WTC11 (cell line): ENCODE results near the gene WNK1. TPM values are rescaled to one million over a fixed set of nuclear protein-coding genes. Genes with fewer than 3 reads are reported as not detected.

ENCODE experiments used
- ATAC-seq: fragments of 200-7000 bp; cut with Tn5 transposase; 2 replicates; pipeline ENCODE4 v1.10.0; 2021; ENCODE audit warnings: mild to moderate bottlenecking, moderate library complexity
- CTCF ChIA-PET: fragments of 300-600 bp; sonication (Branson Sonifier 250); formaldehyde crosslinking; loops from one replicate; lab custom pipeline; 2021; ENCODE audit warnings: antibody characterized with exemption; lab: Charles Lee
- POLR2A ChIA-PET: fragments of 350-600 bp; sonication (Branson Sonifier 250); formaldehyde crosslinking; loops from one replicate; lab custom pipeline; 2021; ENCODE audit warnings: antibody characterized with exemption; lab: Charles Lee
- DNase-seq: peaks from one replicate; pipeline ENCODE4 v3.0.0; 2021; ENCODE audit warnings: low spot score
- H3K27ac Mint-ChIP-seq: 2 replicates; pipeline ENCODE4 v1.8.0; 2021; ENCODE audit warnings: mixed read lengths
- H3K27me3 Mint-ChIP-seq: 2 replicates; pipeline ENCODE4 v1.8.0; 2021; ENCODE audit warnings: low read depth, mild to moderate bottlenecking, moderate library complexity, mixed read lengths
- H3K36me3 Mint-ChIP-seq: 2 replicates; pipeline ENCODE4 v1.8.0; 2021; ENCODE audit warnings: mixed read lengths
- H3K4me1 Mint-ChIP-seq: 2 replicates; pipeline ENCODE4 v1.8.0; 2022; ENCODE audit warnings: mixed read lengths
- H3K4me3 Mint-ChIP-seq: 2 replicates; pipeline ENCODE4 v1.8.0; 2021; ENCODE audit warnings: mild to moderate bottlenecking, moderate library complexity, mixed read lengths
- H3K9me3 Mint-ChIP-seq: 2 replicates; pipeline ENCODE4 v1.8.0; 2021; ENCODE audit warnings: mixed read lengths
- ATF1 ChIP-seq: sonication (generic); formaldehyde crosslinking; IDR thresholded peaks from 2 replicates; pipeline ENCODE4 v1.8.1; 2023; ENCODE audit warnings: mild to moderate bottlenecking, moderate library complexity, missing genetic modification reagents
- CREB1 ChIP-seq: sonication (generic); formaldehyde crosslinking; IDR thresholded peaks from 2 replicates; pipeline ENCODE4 v1.8.0; 2023; ENCODE audit warnings: mild to moderate bottlenecking, missing genetic modification reagents
- CREM ChIP-seq: sonication (generic); formaldehyde crosslinking; IDR thresholded peaks from 2 replicates; pipeline ENCODE4 v1.8.1; 2022; ENCODE audit warnings: mild to moderate bottlenecking, missing genetic modification reagents, moderate library complexity
- ELF4 ChIP-seq: sonication (generic); formaldehyde crosslinking; IDR thresholded peaks from 2 replicates; pipeline ENCODE4 v1.8.1; 2022; ENCODE audit warnings: low read depth, mild to moderate bottlenecking, moderate library complexity, missing genetic modification reagents
- ESRRA ChIP-seq: sonication (generic); formaldehyde crosslinking; IDR thresholded peaks from 2 replicates; pipeline ENCODE4 v1.8.1; 2022; ENCODE audit warnings: mild to moderate bottlenecking, missing genetic modification reagents, borderline replicate concordance
- ETV6 ChIP-seq: sonication (generic); formaldehyde crosslinking; IDR thresholded peaks from 2 replicates; pipeline ENCODE4 v1.8.1; 2022; ENCODE audit warnings: mild to moderate bottlenecking, missing genetic modification reagents
- FOXK1 ChIP-seq: sonication (generic); formaldehyde crosslinking; IDR thresholded peaks from 2 replicates; pipeline ENCODE4 v1.8.0; 2022; ENCODE audit warnings: mild to moderate bottlenecking, moderate library complexity, missing genetic modification reagents
- JUN ChIP-seq: sonication (generic); formaldehyde crosslinking; IDR thresholded peaks from 2 replicates; pipeline ENCODE4 v1.8.0; 2023; ENCODE audit warnings: mild to moderate bottlenecking, missing genetic modification reagents
- KAT7 ChIP-seq: sonication (generic); formaldehyde crosslinking; IDR thresholded peaks from 2 replicates; pipeline ENCODE4 v1.8.1; 2023; ENCODE audit warnings: missing genetic modification reagents, mild to moderate bottlenecking, borderline replicate concordance
- NFYB ChIP-seq: sonication (generic); formaldehyde crosslinking; conservative IDR thresholded peaks from 2 replicates; pipeline ENCODE4 v1.8.0; 2022; ENCODE audit warnings: low read depth, missing genetic modification reagents
- SMAD4 ChIP-seq: sonication (generic); formaldehyde crosslinking; IDR thresholded peaks from 2 replicates; pipeline ENCODE4 v1.8.0; 2022; ENCODE audit warnings: mild to moderate bottlenecking, missing genetic modification reagents
- SOX15 ChIP-seq: fragments of 250-450 bp; sonication (Bioruptor Pico); IDR thresholded peaks from 2 replicates; pipeline ENCODE4 v1.9.0; 2021; ENCODE audit warnings: mild to moderate bottlenecking
- TCF7 ChIP-seq: sonication (generic); formaldehyde crosslinking; IDR thresholded peaks from 2 replicates; pipeline ENCODE4 v1.8.0; 2022; ENCODE audit warnings: mild to moderate bottlenecking, low read depth, missing genetic modification reagents, moderate library complexity
- TEAD1 ChIP-seq: sonication (generic); formaldehyde crosslinking; IDR thresholded peaks from 2 replicates; pipeline ENCODE4 v1.8.0; 2022; ENCODE audit warnings: mild to moderate bottlenecking, missing genetic modification reagents
- ZBTB21 ChIP-seq: sonication (generic); formaldehyde crosslinking; IDR thresholded peaks from 2 replicates; pipeline ENCODE4 v1.8.1; 2023; ENCODE audit warnings: mild to moderate bottlenecking, missing genetic modification reagents, borderline replicate concordance
- total RNA-seq: library from RNA; stranded (reverse); gene quantifications from 3 replicates; pipeline ENCODE4 v1.2.3, GENCODE V29; 2021
- TF ChIP-seq, protein P1 (sequence below): sonication (generic); formaldehyde crosslinking; IDR thresholded peaks from 2 replicates; pipeline ENCODE4 v1.8.1; 2022; ENCODE audit warnings: low read depth, mild to moderate bottlenecking, moderate library complexity, missing genetic modification reagents, borderline replicate concordance
- TF ChIP-seq, protein P2 (sequence below): sonication (generic); formaldehyde crosslinking; IDR thresholded peaks from 2 replicates; pipeline ENCODE4 v1.8.1; 2023; ENCODE audit warnings: mild to moderate bottlenecking, missing genetic modification reagents, borderline replicate concordance
- TF ChIP-seq, protein P3 (sequence below): sonication (generic); formaldehyde crosslinking; IDR thresholded peaks from 2 replicates; pipeline ENCODE4 v1.8.0; 2022; ENCODE audit warnings: mild to moderate bottlenecking, missing genetic modification reagents
- TF ChIP-seq, protein P4 (sequence below): fragments of 250-450 bp; sonication (Bioruptor Pico); IDR thresholded peaks from 2 replicates; pipeline ENCODE4 v1.8.0; 2021; ENCODE audit warnings: mild to moderate bottlenecking
- TF ChIP-seq, protein P5 (sequence below): fragments of 200-600 bp; IDR thresholded peaks from 2 replicates; pipeline ENCODE4 v1.8.0; 2022; ENCODE audit warnings: antibody characterized with exemption

WNK1 gene
- total RNA-seq, 1 experiment from 2014 or later: 118 TPM

DNA sequence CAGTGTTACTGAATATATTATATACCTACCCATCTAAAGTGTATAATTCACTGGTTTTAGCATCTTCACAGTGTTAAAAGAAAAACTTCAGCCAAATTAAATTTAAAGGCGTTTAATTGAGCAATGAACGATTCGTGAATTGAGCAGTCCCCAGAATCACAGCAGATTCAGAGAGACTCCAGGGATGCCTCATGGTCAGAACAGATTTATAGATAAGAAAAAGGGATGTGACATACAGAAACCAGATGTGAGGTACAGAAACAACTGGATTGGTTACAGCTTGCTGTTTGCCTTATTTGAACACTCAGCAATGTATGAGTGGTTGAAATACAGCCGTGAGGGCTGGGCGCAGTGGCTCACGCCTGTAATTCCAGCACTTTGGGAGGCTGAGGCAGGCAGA is 84.6 kb downstream of the WNK1 start:
- no peak overlapping the region for H3K4me3 Mint-ChIP-seq
- POLR2A ChIA-PET: no interaction called here
- TF ChIP-seq SMAD4 (CRISPR knock-in tag) (no peak), TCF7 (CRISPR knock-in tag) (no peak), KAT7 (CRISPR knock-in tag) (no peak), ATF1 (CRISPR knock-in tag) (no peak), FOXK1 (no peak), ELF4 (CRISPR knock-in tag) (no peak), ETV6 (CRISPR knock-in tag) (no peak), TEAD1 (CRISPR knock-in tag) (no peak), CREM (CRISPR knock-in tag) (no peak), ZBTB21 (CRISPR knock-in tag) (no peak), JUN (no peak), NFYB (CRISPR knock-in tag) (no peak), SOX15 (no peak), CREB1 (CRISPR knock-in tag) (no peak), ESRRA (CRISPR knock-in tag) (no peak)
- TF ChIP-seq, protein P1, sequence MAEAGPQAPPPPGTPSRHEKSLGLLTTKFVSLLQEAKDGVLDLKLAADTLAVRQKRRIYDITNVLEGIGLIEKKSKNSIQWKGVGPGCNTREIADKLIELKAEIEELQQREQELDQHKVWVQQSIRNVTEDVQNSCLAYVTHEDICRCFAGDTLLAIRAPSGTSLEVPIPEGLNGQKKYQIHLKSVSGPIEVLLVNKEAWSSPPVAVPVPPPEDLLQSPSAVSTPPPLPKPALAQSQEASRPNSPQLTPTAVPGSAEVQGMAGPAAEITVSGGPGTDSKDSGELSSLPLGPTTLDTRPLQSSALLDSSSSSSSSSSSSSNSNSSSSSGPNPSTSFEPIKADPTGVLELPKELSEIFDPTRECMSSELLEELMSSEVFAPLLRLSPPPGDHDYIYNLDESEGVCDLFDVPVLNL (CRISPR knock-in tag): no peak
- TF ChIP-seq, protein P2, sequence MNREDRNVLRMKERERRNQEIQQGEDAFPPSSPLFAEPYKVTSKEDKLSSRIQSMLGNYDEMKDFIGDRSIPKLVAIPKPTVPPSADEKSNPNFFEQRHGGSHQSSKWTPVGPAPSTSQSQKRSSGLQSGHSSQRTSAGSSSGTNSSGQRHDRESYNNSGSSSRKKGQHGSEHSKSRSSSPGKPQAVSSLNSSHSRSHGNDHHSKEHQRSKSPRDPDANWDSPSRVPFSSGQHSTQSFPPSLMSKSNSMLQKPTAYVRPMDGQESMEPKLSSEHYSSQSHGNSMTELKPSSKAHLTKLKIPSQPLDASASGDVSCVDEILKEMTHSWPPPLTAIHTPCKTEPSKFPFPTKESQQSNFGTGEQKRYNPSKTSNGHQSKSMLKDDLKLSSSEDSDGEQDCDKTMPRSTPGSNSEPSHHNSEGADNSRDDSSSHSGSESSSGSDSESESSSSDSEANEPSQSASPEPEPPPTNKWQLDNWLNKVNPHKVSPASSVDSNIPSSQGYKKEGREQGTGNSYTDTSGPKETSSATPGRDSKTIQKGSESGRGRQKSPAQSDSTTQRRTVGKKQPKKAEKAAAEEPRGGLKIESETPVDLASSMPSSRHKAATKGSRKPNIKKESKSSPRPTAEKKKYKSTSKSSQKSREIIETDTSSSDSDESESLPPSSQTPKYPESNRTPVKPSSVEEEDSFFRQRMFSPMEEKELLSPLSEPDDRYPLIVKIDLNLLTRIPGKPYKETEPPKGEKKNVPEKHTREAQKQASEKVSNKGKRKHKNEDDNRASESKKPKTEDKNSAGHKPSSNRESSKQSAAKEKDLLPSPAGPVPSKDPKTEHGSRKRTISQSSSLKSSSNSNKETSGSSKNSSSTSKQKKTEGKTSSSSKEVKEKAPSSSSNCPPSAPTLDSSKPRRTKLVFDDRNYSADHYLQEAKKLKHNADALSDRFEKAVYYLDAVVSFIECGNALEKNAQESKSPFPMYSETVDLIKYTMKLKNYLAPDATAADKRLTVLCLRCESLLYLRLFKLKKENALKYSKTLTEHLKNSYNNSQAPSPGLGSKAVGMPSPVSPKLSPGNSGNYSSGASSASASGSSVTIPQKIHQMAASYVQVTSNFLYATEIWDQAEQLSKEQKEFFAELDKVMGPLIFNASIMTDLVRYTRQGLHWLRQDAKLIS: no peak
- TF ChIP-seq, protein P3, sequence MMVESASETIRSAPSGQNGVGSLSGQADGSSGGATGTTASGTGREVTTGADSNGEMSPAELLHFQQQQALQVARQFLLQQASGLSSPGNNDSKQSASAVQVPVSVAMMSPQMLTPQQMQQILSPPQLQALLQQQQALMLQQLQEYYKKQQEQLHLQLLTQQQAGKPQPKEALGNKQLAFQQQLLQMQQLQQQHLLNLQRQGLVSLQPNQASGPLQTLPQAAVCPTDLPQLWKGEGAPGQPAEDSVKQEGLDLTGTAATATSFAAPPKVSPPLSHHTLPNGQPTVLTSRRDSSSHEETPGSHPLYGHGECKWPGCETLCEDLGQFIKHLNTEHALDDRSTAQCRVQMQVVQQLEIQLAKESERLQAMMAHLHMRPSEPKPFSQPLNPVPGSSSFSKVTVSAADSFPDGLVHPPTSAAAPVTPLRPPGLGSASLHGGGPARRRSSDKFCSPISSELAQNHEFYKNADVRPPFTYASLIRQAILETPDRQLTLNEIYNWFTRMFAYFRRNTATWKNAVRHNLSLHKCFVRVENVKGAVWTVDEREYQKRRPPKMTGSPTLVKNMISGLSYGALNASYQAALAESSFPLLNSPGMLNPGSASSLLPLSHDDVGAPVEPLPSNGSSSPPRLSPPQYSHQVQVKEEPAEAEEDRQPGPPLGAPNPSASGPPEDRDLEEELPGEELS: no peak
- TF ChIP-seq, protein P4, sequence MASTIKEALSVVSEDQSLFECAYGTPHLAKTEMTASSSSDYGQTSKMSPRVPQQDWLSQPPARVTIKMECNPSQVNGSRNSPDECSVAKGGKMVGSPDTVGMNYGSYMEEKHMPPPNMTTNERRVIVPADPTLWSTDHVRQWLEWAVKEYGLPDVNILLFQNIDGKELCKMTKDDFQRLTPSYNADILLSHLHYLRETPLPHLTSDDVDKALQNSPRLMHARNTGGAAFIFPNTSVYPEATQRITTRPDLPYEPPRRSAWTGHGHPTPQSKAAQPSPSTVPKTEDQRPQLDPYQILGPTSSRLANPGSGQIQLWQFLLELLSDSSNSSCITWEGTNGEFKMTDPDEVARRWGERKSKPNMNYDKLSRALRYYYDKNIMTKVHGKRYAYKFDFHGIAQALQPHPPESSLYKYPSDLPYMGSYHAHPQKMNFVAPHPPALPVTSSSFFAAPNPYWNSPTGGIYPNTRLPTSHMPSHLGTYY (CRISPR knock-in tag): no peak
- TF ChIP-seq, protein P5, sequence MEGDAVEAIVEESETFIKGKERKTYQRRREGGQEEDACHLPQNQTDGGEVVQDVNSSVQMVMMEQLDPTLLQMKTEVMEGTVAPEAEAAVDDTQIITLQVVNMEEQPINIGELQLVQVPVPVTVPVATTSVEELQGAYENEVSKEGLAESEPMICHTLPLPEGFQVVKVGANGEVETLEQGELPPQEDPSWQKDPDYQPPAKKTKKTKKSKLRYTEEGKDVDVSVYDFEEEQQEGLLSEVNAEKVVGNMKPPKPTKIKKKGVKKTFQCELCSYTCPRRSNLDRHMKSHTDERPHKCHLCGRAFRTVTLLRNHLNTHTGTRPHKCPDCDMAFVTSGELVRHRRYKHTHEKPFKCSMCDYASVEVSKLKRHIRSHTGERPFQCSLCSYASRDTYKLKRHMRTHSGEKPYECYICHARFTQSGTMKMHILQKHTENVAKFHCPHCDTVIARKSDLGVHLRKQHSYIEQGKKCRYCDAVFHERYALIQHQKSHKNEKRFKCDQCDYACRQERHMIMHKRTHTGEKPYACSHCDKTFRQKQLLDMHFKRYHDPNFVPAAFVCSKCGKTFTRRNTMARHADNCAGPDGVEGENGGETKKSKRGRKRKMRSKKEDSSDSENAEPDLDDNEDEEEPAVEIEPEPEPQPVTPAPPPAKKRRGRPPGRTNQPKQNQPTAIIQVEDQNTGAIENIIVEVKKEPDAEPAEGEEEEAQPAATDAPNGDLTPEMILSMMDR: no peak
- H3K4me1 Mint-ChIP-seq: no peaks in the 10 kb centered on the region
- CTCF ChIA-PET: no interaction called here
- no peaks in the 10 kb centered on the region for H3K27me3 Mint-ChIP-seq
- H3K9me3 Mint-ChIP-seq: no peaks in the 10 kb centered on the region
- no peak overlapping the region for H3K27ac Mint-ChIP-seq
- ATAC-seq (no peak), DNase-seq (no peak)
- H3K36me3 Mint-ChIP-seq: peaks cover 4% of the 10 kb centered on the region
